Thyroid gland (tissue), 4 donors: Measurements from ENCODE around the gene MYLK2. TPM values are rescaled to one million over a fixed set of nuclear protein-coding genes. Genes with fewer than 3 reads are reported as not detected.
A peak's percentile ranks its signal among the peaks of the same experiment; 100 is the strongest.

Experiments used
- DNase-seq, 2 donors: peaks; one replicate each; pipeline ENCODE4 v3.0.0-alpha.2; 2019
- H3K27ac ChIP-seq, 3 donors: fragments of 200-600 bp; sonication (generic); 1 replicate in 2 of 3; 2 replicates in 1 of 3; pipeline ENCODE4 v1.5.1; 2016 to 2019; ENCODE audit warnings: mild to moderate bottlenecking in 1 of 3, moderate library complexity in 1 of 3
- H3K27me3 ChIP-seq: fragments of 200-600 bp; sonication (generic); one replicate; pipeline ENCODE4 v1.5.1; 2019
- H3K36me3 ChIP-seq, 2 donors: fragments of 200-600 bp; sonication (generic); one replicate each; pipeline ENCODE4 v1.5.1; 2016 to 2019
- H3K4me1 ChIP-seq, 2 donors: fragments of 200-600 bp; sonication (generic); one replicate each; pipeline ENCODE4 v1.5.1; 2017 to 2019
- H3K4me3 ChIP-seq, 3 donors: fragments of 200-600 bp; sonication (generic); replicated peaks in 1 of 3; 1 replicate in 2 of 3; 2 replicates in 1 of 3; pipeline ENCODE4 v1.5.1; 2016; ENCODE audit warnings: mild to moderate bottlenecking in 1 of 3
- H3K9me3 ChIP-seq: fragments of 200-600 bp; sonication (generic); one replicate; pipeline ENCODE4 v1.5.1; 2017
- POLR2A ChIP-seq, 2 donors: fragments of 450-650 bp; IDR thresholded peaks; one replicate each; pipeline ENCODE4 v1.6.1; 2017; ENCODE audit warnings: antibody characterized with exemption in 2 of 2, mild to moderate bottlenecking in 2 of 2, moderate library complexity in 1 of 2
- WGBS, 2 donors: methylation state at CpG; one replicate each; pipeline ENCODE4 v1.1.5; 2017; 5-methylcytosine and 5-hydroxymethylcytosine counted together
- intact Hi-C: fragments of 100-400 bp; cut with DNase I; formaldehyde crosslinking; loops from one replicate; pipeline ENCODE4 v1.15.1; 2023
- total RNA-seq, 4 donors: library from RNA; depleted of rRNA; stranded (reverse); fragments of >200 nt; gene quantifications; one replicate each; pipeline ENCODE4 v1.2.3, GENCODE V29; 2016
- TF ChIP-seq, protein P1 (sequence below), 6 experiments: fragments of 200-600 bp in 3 of 6; fragments of 450-650 bp in 3 of 6; sonication (generic) in 3 of 6; IDR thresholded peaks; one replicate each; pipeline ENCODE4 v1.5.1; 2016 to 2019; ENCODE audit warnings: antibody characterized with exemption in 6 of 6, mild to moderate bottlenecking in 2 of 6, inconsistent platforms in 1 of 6, moderate library complexity in 1 of 6

Gene MYLK2
- total RNA-seq, 4 donors from 2014 or later, result 0.22 to 0.83 TPM; not detected in 2

GRCh38 chr20:31830406-31830981 lies 11.3 kb downstream of the MYLK2 start:
- Histone ChIP-seq H3K4me1 (peaks cover 0 to 5% of the 10 kb centered on the region in 2 donors), H3K4me3 (no peak overlapping the region), H3K36me3 (no peaks in the 10 kb centered on the region), H3K27me3 (no peaks in the 10 kb centered on the region), H3K27ac (no peak overlapping the region), H3K9me3 (no peaks in the 10 kb centered on the region)
- no peak for DNase-seq
- intact Hi-C loops, result loop anchor here (10.0 kb wide), 2 partner anchors 86 to 196 kb away; partner anchors contain the start of gene COX4I2
- WGBS, 2 donors, result 76 to 89% methylated on average over 5 to 7 of the region's 8 CpGs
- TF ChIP-seq, protein P1, sequence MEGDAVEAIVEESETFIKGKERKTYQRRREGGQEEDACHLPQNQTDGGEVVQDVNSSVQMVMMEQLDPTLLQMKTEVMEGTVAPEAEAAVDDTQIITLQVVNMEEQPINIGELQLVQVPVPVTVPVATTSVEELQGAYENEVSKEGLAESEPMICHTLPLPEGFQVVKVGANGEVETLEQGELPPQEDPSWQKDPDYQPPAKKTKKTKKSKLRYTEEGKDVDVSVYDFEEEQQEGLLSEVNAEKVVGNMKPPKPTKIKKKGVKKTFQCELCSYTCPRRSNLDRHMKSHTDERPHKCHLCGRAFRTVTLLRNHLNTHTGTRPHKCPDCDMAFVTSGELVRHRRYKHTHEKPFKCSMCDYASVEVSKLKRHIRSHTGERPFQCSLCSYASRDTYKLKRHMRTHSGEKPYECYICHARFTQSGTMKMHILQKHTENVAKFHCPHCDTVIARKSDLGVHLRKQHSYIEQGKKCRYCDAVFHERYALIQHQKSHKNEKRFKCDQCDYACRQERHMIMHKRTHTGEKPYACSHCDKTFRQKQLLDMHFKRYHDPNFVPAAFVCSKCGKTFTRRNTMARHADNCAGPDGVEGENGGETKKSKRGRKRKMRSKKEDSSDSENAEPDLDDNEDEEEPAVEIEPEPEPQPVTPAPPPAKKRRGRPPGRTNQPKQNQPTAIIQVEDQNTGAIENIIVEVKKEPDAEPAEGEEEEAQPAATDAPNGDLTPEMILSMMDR (IDR thresholded peaks at IDR 0.05), result no peak
- no peak for TF ChIP-seq POLR2A (IDR thresholded peaks at IDR 0.05)

- no peaks in the 10 kb centered on the region for H3K9me3 ChIP-seq
- H3K36me3 ChIP-seq, result no peaks in the 10 kb centered on the region
- no peak overlapping the region for H3K27ac ChIP-seq
- H3K4me1 ChIP-seq, result peaks cover 0 to 12% of the 10 kb centered on the region in 2 donors
- H3K27me3 ChIP-seq, result no peaks in the 10 kb centered on the region
- no peak overlapping the region for H3K4me3 ChIP-seq
- intact Hi-C loops, result loop anchor here (10.0 kb wide), 2 partner anchors 86 to 196 kb away; partner anchors contain the start of gene COX4I2
- DNase-seq, result no peak
- no peak for TF ChIP-seq POLR2A (IDR thresholded peaks at IDR 0.05)
- TF ChIP-seq, protein P1 (IDR thresholded peaks at IDR 0.05), result no peak
- WGBS, 2 donors, result 84 to 89% methylated on average over 6 of the region's 6 CpGs
Measured at GRCh38 chr20:31831211-31831610, 12.1 kb downstream of the MYLK2 start.

DNA sequence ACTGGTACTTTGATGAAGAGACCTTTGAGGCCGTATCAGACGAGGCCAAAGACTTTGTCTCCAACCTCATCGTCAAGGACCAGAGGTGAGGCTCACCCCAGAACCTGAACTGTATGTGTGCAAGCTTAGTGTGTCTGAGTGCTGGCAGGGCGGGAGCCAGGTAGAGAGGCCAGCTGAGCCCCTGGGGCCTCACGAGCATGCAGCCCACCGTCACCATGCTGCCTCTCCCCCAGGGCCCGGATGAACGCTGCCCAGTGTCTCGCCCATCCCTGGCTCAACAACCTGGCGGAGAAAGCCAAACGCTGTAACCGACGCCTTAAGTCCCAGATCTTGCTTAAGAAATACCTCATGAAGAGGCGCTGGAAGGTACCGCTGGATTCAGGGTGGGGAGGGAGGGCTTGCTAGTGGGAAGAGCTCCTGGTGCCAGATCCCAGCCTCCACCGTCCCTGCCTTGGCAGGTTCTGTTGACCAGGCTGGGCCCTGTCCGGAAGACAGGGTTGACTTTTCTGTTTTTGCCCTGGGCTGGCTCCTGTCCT lies 12.7 kb downstream of the MYLK2 start:
- no peak overlapping the region for H3K27ac ChIP-seq
- TF ChIP-seq, protein P1 (IDR thresholded peaks at IDR 0.05), result no peak
- TF ChIP-seq POLR2A (IDR thresholded peaks at IDR 0.05), result no peak
- no peak for DNase-seq
- intact Hi-C loops, result loop anchor here (10.0 kb wide), 2 partner anchors 87 to 197 kb away; partner anchors contain the start of gene COX4I2
- 91 to 95% methylated on average over 8 to 15 of the region's 17 CpGs for WGBS, 2 donors
- no peak overlapping the region for H3K4me3 ChIP-seq
- H3K36me3 ChIP-seq, result no peaks in the 10 kb centered on the region
- no peaks in the 10 kb centered on the region for H3K27me3 ChIP-seq
- H3K4me1 ChIP-seq, result peaks cover 0 to 18% of the 10 kb centered on the region in 2 donors
- H3K9me3 ChIP-seq, result no peaks in the 10 kb centered on the region

GRCh38 chr20:31833130-31833930 lies 14.2 kb downstream of the MYLK2 start:
- WGBS, 2 donors, result 48 to 53% methylated on average over 10 to 13 of the region's 14 CpGs
- Histone ChIP-seq H3K36me3 (no peaks in the 10 kb centered on the region), H3K4me1 (peaks cover 0 to 28% of the 10 kb centered on the region in 2 donors), H3K9me3 (no peaks in the 10 kb centered on the region), H3K4me3 (no peak overlapping the region), H3K27me3 (no peaks in the 10 kb centered on the region), H3K27ac (no peak overlapping the region)
- TF ChIP-seq POLR2A (IDR thresholded peaks at IDR 0.05), result no peak
- TF ChIP-seq, protein P1 (IDR thresholded peaks at IDR 0.05), result peak; percentile 55 to 87 (median 66)
- DNase-seq, result peak; percentile 63
- intact Hi-C loops, result loop anchor here (10.0 kb wide), 2 partner anchors 89 to 199 kb away; partner anchors contain the start of gene COX4I2
